Stimulated activated naive CD8-positive, alpha-beta T cell treated with anti-CD3 and anti-CD28 coated beads, Interleukin-15, Interleukin-2, amounts not matched to agents 100 ng/mL and 50 ng/mL, for 24 hours (primary cell): ENCODE results near the gene CLSTN2.

ENCODE experiments used
- H3K27ac Mint-ChIP-seq: one replicate; pipeline ENCODE4 v1.8.0; 2021; ENCODE audit warnings: mild to moderate bottlenecking, mixed read lengths
- H3K27me3 Mint-ChIP-seq: one replicate; pipeline ENCODE4 v1.8.0; 2021; ENCODE audit warnings: mixed read lengths
- H3K36me3 Mint-ChIP-seq: one replicate; pipeline ENCODE4 v1.8.0; 2021; ENCODE audit warnings: low read depth, mixed read lengths
- H3K4me1 Mint-ChIP-seq: one replicate; pipeline ENCODE4 v1.8.0; 2021; ENCODE audit warnings: low read depth, mixed read lengths
- H3K4me3 Mint-ChIP-seq: one replicate; pipeline ENCODE4 v1.8.0; 2021; ENCODE audit warnings: mild to moderate bottlenecking, mixed read lengths
- H3K9me3 Mint-ChIP-seq: one replicate; pipeline ENCODE4 v1.8.0; 2021; ENCODE audit warnings: mixed read lengths

CLSTN2 gene

DNA sequence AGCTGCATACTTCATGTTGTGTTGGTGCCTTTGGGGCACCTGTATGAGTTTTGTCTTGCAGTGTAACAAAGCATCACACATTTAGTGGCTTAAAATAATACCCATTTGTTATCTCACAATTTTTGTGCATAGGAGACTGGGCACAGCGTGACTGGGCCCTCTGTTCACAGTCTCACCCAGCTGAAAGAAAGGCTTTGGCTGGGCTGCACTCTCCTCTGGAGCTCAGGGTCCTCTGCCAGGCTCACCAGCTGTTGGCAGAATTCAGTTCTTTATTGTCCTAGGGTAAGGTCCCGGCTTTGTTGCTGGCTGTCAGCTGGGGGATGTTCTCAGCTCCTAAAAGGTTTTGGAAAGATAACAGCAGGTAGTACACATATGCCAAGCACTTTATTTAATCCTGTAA is 263.3 kb downstream of the CLSTN2 start:
- Mint-ChIP-seq H3K4me3 (no peak overlapping the region), H3K36me3 (no peaks in the 10 kb centered on the region), H3K27ac (no peak overlapping the region), H3K27me3 (peaks cover 10% of the 10 kb centered on the region), H3K9me3 (peaks cover 7% of the 10 kb centered on the region), H3K4me1 (no peaks in the 10 kb centered on the region)

DNA sequence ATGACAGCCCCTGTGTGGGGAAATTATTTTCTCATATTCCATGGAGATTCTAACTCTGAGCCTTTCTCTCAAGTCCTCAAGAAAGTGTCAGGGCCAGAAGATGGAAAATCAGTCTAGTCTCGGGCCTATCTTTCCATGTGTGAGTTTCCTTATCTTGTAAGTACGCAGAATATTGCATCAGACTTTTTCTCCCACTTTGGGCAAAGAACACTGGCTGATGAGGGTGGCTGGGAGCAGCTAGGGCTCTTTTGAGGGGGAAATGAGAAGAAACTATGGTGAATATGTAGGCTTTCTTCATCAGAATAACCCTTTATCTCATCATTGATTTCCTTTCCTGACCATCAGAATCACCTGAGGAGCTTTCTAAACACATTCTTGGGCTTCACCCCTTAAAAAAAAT is 264.0 kb downstream of the CLSTN2 start:
- H3K9me3 Mint-ChIP-seq = no peaks in the 10 kb centered on the region
- no peaks in the 10 kb centered on the region for H3K36me3 Mint-ChIP-seq
- H3K4me3 Mint-ChIP-seq = no peak overlapping the region
- H3K4me1 Mint-ChIP-seq = no peaks in the 10 kb centered on the region
- peaks cover 3% of the 10 kb centered on the region for H3K27me3 Mint-ChIP-seq
- H3K27ac Mint-ChIP-seq = no peak overlapping the region

- H3K36me3 Mint-ChIP-seq = no peaks in the 10 kb centered on the region
Observed at GRCh38 chr3:140199743-140200142, 264.8 kb downstream of the CLSTN2 start.

GRCh38 chr3:140203510-140203909 is 268.5 kb downstream of the CLSTN2 start:
- Mint-ChIP-seq H3K9me3 (no peaks in the 10 kb centered on the region), H3K36me3 (no peaks in the 10 kb centered on the region), H3K4me1 (no peaks in the 10 kb centered on the region), H3K4me3 (no peak overlapping the region), H3K27ac (no peak overlapping the region), H3K27me3 (peaks cover 4% of the 10 kb centered on the region)

More at GRCh38 chr3:140199743-140200142, 264.8 kb downstream of the CLSTN2 start:
- Mint-ChIP-seq H3K9me3 (no peaks in the 10 kb centered on the region), H3K4me1 (no peaks in the 10 kb centered on the region), H3K27me3 (peaks cover 3% of the 10 kb centered on the region), H3K4me3 (no peak overlapping the region), H3K27ac (no peak overlapping the region)

DNA sequence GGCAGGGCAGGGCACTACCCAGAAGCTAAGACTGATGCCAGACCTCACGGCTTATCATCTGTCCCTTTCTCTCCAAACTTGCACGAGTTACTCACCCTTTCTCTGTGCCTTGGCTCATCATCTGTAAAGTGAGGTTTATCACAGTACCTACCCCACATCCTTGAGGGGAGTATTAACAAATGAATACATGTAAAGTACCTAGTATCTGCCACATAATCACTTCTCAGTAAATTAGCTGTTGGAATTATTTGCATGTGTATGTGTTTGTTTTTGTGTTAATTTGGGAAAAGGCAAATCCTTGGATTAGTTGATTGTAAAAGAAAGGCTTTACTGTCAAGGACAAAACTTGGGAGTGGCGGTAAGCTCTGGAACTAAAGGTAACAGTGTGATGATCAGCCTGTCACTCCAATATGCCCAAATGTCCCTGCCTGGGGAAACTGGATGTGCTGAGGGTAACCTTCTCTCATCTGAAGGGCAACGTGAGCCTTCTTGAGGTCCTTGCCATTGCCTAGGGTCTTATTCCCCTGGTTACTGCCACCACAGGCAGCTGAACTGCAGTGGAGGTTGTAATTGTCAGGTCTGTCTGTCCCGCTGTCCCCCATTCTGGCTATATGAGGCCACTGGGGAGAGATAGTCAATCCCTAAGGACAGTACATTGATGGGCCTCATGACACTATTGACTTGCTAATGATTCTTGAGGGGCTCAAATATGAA is 269.4 kb downstream of the CLSTN2 start:
- Mint-ChIP-seq H3K4me1 (no peaks in the 10 kb centered on the region), H3K27me3 (peaks cover 4% of the 10 kb centered on the region), H3K9me3 (no peaks in the 10 kb centered on the region), H3K36me3 (no peaks in the 10 kb centered on the region), H3K4me3 (no peak overlapping the region), H3K27ac (no peak overlapping the region)

DNA sequence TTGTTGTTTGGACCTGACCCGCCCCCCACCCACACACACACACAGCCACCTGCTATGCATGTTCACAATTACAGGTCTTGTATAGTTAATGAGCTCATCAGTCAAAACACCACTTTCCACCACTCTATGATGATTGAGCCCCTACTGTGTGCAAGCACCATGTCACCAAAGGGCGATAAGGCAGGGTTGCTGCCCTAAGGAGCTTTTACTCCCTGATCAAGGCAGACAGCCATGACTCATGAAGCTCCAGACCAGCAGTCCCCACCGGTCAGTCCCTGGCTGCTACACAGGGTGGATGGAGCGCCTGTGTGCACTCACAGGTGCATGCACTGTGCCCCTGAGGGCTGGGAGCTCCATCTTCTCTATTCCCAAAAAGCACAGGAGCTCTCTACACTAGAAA is 270.6 kb downstream of the CLSTN2 start:
- Mint-ChIP-seq H3K36me3 (no peaks in the 10 kb centered on the region), H3K4me1 (no peaks in the 10 kb centered on the region), H3K9me3 (no peaks in the 10 kb centered on the region), H3K27ac (no peak overlapping the region), H3K27me3 (peaks cover 7% of the 10 kb centered on the region), H3K4me3 (no peak overlapping the region)

GRCh38 chr3:140206196-140207040 is 271.4 kb downstream of the CLSTN2 start:
- no peaks in the 10 kb centered on the region for H3K4me1 Mint-ChIP-seq
- no peak overlapping the region for H3K27ac Mint-ChIP-seq
- H3K36me3 Mint-ChIP-seq = no peaks in the 10 kb centered on the region
- H3K9me3 Mint-ChIP-seq = no peaks in the 10 kb centered on the region
- H3K27me3 Mint-ChIP-seq = peaks cover 8% of the 10 kb centered on the region
- H3K4me3 Mint-ChIP-seq = no peak overlapping the region

DNA sequence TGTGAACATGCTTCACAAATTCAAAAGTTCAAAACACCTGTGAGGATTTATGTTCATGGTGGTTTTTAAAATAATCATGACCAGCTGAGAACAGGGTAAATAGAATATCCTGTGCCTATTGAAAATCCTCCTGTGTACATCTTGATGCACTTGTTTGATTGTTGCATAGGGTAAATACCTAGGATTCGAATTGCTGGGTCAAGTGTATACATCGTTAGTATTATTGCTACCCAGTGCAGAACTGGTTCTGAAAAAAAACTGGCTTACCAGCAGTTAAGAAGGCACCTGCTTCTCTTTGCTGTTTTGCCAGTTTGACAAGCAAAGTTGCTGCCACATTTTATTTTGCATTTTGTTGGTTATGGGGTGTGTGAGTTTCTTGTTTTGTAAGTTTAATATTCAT is 272.6 kb downstream of the CLSTN2 start:
- no peaks in the 10 kb centered on the region for H3K4me1 Mint-ChIP-seq

GRCh38 chr3:140216249-140216648 is 281.3 kb downstream of the CLSTN2 start:
- peaks cover 3% of the 10 kb centered on the region for H3K27me3 Mint-ChIP-seq
- no peaks in the 10 kb centered on the region for H3K9me3 Mint-ChIP-seq
- H3K36me3 Mint-ChIP-seq = no peaks in the 10 kb centered on the region

More for the DNA sequence above, 272.6 kb downstream of the CLSTN2 start:
- H3K27ac Mint-ChIP-seq = no peak overlapping the region
- peaks cover 8% of the 10 kb centered on the region for H3K27me3 Mint-ChIP-seq
- H3K36me3 Mint-ChIP-seq = no peaks in the 10 kb centered on the region
- no peak overlapping the region for H3K4me3 Mint-ChIP-seq
- H3K9me3 Mint-ChIP-seq = no peaks in the 10 kb centered on the region

DNA sequence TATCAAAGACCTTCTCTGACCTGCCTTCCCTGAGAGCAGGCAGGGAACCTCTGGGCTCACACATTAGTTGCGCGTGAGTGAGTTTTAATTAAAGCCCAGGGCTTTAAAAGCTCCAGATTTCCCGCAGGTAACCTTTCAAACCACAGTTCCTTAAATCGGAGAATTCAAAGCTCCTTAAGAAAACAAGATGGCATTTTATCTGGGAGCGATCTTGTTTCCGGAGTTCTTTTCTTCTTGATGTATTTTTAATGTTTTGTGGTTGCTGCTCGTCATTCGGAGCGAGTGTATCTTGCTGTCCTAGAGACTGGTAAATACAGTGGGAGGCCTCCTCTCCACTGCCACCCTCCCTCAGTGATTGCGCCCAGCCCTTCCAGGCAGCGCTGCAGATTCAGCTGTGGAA is 284.3 kb downstream of the CLSTN2 start:
- H3K27ac Mint-ChIP-seq = no peak overlapping the region
- H3K27me3 Mint-ChIP-seq = peaks cover 6% of the 10 kb centered on the region
- no peaks in the 10 kb centered on the region for H3K36me3 Mint-ChIP-seq
- H3K4me3 Mint-ChIP-seq = no peak overlapping the region
- H3K4me1 Mint-ChIP-seq = no peaks in the 10 kb centered on the region
- peaks cover 3% of the 10 kb centered on the region for H3K9me3 Mint-ChIP-seq

More at GRCh38 chr3:140216249-140216648, 281.3 kb downstream of the CLSTN2 start:
- Mint-ChIP-seq H3K4me1 (no peaks in the 10 kb centered on the region), H3K4me3 (no peak overlapping the region), H3K27ac (no peak overlapping the region)

DNA sequence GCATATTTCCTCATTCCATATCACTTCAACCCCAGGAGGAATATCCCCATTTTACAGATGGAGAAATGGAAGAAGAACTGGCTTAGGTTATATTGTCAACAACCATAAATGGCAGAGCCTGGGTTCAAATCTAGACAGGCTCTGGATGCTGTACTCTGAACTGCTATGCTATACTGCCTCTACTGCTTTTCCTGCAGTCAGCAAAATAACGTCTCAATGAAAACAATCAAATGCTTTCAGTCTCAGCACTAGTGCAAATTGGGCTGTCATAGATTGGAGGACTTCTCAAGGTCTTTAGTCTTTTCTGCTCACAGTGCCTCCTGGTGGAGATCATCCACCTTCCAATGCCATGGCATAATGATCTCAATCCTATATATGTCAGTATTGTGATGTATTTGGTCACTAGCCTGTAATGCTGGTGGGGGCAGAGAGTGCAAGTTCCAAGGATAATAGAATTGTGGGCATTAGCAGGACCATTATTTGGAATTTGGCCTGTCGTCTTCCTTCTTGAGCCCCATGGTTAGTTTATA is 285.0 kb downstream of the CLSTN2 start:
- no peak overlapping the region for H3K4me3 Mint-ChIP-seq
- no peaks in the 10 kb centered on the region for H3K4me1 Mint-ChIP-seq
- H3K36me3 Mint-ChIP-seq = no peaks in the 10 kb centered on the region
- H3K9me3 Mint-ChIP-seq = peaks cover 3% of the 10 kb centered on the region
- no peak overlapping the region for H3K27ac Mint-ChIP-seq
- H3K27me3 Mint-ChIP-seq = peaks cover 6% of the 10 kb centered on the region

DNA sequence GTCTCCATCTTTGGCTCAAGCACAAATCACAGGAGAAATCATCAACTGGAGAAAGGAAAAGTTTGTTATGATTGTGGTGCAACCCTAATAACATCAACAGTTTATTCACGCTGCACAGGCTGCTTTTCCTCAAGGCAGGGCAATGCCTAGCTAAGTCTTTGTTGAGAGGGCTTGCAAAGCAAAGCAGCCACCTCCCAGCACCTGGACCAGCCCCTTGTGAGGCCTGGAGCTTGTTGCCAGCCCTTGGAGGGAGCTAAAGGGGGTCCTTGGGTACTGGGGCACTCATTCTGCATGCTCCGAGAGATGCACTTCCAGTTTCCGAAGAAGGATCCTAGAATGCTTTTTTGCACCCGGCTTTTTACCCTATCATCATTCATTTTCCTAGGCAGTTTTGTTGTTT is 288.2 kb downstream of the CLSTN2 start:
- no peaks in the 10 kb centered on the region for H3K36me3 Mint-ChIP-seq
- no peaks in the 10 kb centered on the region for H3K4me1 Mint-ChIP-seq
- H3K4me3 Mint-ChIP-seq = no peak overlapping the region
- no peak overlapping the region for H3K27ac Mint-ChIP-seq
- H3K9me3 Mint-ChIP-seq = peaks cover 5% of the 10 kb centered on the region
- H3K27me3 Mint-ChIP-seq = peaks cover 3% of the 10 kb centered on the region

GRCh38 chr3:140223631-140224030 is 288.6 kb downstream of the CLSTN2 start:
- no peaks in the 10 kb centered on the region for H3K4me1 Mint-ChIP-seq
- H3K27me3 Mint-ChIP-seq = peaks cover 3% of the 10 kb centered on the region
- H3K9me3 Mint-ChIP-seq = peaks cover 9% of the 10 kb centered on the region
- no peaks in the 10 kb centered on the region for H3K36me3 Mint-ChIP-seq
- H3K27ac Mint-ChIP-seq = no peak overlapping the region
- H3K4me3 Mint-ChIP-seq = no peak overlapping the region

DNA sequence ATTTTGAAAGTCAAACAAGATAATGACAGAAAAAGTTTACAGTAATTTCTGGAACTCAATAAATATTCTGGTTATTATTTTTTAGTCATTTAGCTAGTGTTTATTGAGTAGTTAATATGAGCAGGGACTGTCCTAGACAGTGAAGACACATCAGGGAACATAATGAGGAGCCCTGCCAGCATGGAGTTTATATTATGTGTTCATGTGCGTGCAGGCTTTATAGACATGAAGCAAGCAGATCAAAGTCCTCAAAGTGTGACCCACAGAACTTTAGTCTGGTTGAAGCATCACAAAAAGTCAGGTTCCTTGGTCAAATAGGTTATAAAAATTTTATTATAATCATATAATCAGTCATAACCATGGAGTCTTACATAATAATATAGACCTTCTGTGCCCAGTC is 289.3 kb downstream of the CLSTN2 start:
- H3K4me1 Mint-ChIP-seq = no peaks in the 10 kb centered on the region
- H3K27ac Mint-ChIP-seq = no peak overlapping the region
- H3K4me3 Mint-ChIP-seq = no peak overlapping the region
- H3K27me3 Mint-ChIP-seq = peaks cover 3% of the 10 kb centered on the region
- peaks cover 12% of the 10 kb centered on the region for H3K9me3 Mint-ChIP-seq
- H3K36me3 Mint-ChIP-seq = no peaks in the 10 kb centered on the region

GRCh38 chr3:140225996-140226395 is 291.0 kb downstream of the CLSTN2 start:
- Mint-ChIP-seq H3K9me3 (peaks cover 12% of the 10 kb centered on the region), H3K4me1 (no peaks in the 10 kb centered on the region), H3K27me3 (peaks cover 3% of the 10 kb centered on the region), H3K27ac (no peak overlapping the region), H3K36me3 (no peaks in the 10 kb centered on the region), H3K4me3 (no peak overlapping the region)
